Measurements from ENCODE around the gene ASB10. TPM values are rescaled to one million over a fixed set of nuclear protein-coding genes. Genes with fewer than 3 reads are reported as not detected.
A peak's percentile ranks its signal among the peaks of the same experiment; 100 is the strongest.

The ASB10 gene
- total and polyA plus RNA-seq, 2 of the 13 experiments (the other 11 are each of a cell fraction or from before 2014, with no cell fraction given), result not detected

DNA sequence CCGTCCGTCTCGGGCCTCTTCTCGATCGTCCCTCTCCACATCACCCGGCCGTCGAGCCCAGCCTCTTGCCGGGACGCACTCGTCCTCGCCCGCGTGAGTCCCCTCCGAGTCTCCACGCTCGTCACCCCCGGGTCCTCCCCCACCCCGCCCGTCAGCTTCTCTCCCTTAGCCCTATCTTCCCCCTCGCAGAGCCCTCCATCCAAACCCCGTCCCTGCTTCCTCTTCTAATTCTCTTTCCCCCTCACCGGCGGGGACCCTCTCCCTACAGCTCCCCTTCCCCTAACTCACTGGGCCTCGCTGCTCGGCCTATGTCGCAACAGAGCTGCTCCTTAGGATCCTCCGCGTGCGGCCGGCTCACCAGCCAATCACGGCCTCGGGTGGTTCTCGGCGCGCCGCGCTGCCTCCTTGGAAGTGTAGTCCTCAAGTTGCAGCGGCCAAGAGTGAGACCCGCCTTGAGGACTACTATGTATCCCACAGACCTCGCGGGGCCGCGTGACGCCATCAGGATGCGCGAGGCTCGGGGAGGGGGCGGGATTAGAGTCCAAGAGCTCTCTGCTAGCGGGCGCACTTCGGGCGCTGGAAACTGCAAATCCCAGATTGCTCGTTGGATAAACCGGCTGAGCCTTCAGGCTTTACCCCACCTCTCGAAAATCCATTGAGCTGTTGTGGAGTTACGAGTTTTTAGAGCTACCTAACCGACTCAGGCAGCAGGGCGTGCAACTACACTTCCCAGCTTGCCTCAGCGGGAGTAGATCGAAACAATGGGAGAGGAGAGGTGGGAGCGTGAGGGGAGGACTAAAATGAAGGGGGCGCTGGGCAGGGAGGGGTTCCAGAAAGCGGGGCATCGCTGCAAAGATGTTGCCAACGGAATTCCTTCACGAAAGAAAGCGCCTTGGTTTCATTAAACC is 40.1 kb upstream of the ASB10 start, which contains the start of gene ABCF2 (continued):
- TF ChIP-seq, protein P1, sequence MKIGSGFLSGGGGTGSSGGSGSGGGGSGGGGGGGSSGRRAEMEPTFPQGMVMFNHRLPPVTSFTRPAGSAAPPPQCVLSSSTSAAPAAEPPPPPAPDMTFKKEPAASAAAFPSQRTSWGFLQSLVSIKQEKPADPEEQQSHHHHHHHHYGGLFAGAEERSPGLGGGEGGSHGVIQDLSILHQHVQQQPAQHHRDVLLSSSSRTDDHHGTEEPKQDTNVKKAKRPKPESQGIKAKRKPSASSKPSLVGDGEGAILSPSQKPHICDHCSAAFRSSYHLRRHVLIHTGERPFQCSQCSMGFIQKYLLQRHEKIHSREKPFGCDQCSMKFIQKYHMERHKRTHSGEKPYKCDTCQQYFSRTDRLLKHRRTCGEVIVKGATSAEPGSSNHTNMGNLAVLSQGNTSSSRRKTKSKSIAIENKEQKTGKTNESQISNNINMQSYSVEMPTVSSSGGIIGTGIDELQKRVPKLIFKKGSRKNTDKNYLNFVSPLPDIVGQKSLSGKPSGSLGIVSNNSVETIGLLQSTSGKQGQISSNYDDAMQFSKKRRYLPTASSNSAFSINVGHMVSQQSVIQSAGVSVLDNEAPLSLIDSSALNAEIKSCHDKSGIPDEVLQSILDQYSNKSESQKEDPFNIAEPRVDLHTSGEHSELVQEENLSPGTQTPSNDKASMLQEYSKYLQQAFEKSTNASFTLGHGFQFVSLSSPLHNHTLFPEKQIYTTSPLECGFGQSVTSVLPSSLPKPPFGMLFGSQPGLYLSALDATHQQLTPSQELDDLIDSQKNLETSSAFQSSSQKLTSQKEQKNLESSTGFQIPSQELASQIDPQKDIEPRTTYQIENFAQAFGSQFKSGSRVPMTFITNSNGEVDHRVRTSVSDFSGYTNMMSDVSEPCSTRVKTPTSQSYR (CRISPR knock-in tag; IDR thresholded peaks at IDR 0.05; ENCODE audit: borderline replicate concordance), result peak; percentile 16; the same call in 1 of the 2 replicates
- no peak for TF ChIP-seq ZNF546 (CRISPR knock-in tag; conservative IDR thresholded peaks at IDR 0.05)
- no peak; the same call in 1 of the 2 replicates for TF ChIP-seq ZNF446 (CRISPR knock-in tag; IDR thresholded peaks at IDR 0.05)
- TF ChIP-seq POLR2AphosphoS5 (IDR thresholded peaks at IDR 0.05; ENCODE audit: low read depth, low read length), result peak; percentile 88
- no peak for TF ChIP-seq ZNF510 (CRISPR knock-in tag; IDR thresholded peaks at IDR 0.05; ENCODE audit: low read depth)
- TF ChIP-seq ZNF782 (CRISPR knock-in tag; IDR thresholded peaks at IDR 0.05; ENCODE audit: borderline replicate concordance), result no peak
- TF ChIP-seq, protein P2, sequence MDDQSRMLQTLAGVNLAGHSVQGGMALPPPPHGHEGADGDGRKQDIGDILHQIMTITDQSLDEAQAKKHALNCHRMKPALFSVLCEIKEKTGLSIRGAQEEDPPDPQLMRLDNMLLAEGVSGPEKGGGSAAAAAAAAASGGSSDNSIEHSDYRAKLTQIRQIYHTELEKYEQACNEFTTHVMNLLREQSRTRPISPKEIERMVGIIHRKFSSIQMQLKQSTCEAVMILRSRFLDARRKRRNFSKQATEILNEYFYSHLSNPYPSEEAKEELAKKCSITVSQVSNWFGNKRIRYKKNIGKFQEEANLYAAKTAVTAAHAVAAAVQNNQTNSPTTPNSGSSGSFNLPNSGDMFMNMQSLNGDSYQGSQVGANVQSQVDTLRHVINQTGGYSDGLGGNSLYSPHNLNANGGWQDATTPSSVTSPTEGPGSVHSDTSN (CRISPR knock-in tag; IDR thresholded peaks at IDR 0.05; ENCODE audit: borderline replicate concordance), result no peak
- TF ChIP-seq, protein P3, sequence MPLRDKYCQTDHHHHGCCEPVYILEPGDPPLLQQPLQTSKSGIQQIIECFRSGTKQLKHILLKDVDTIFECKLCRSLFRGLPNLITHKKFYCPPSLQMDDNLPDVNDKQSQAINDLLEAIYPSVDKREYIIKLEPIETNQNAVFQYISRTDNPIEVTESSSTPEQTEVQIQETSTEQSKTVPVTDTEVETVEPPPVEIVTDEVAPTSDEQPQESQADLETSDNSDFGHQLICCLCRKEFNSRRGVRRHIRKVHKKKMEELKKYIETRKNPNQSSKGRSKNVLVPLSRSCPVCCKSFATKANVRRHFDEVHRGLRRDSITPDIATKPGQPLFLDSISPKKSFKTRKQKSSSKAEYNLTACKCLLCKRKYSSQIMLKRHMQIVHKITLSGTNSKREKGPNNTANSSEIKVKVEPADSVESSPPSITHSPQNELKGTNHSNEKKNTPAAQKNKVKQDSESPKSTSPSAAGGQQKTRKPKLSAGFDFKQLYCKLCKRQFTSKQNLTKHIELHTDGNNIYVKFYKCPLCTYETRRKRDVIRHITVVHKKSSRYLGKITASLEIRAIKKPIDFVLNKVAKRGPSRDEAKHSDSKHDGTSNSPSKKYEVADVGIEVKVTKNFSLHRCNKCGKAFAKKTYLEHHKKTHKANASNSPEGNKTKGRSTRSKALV (CRISPR knock-in tag; IDR thresholded peaks at IDR 0.05), result no peak
- no peak for TF ChIP-seq CAMTA2 (CRISPR knock-in tag; IDR thresholded peaks at IDR 0.05; ENCODE audit: borderline replicate concordance)
- 0 out of 2 replicates have a peak, but pooled peaks have one; percentile 41 for TF ChIP-seq HES4 (CRISPR knock-in tag; IDR thresholded peaks at IDR 0.05; ENCODE audit: borderline replicate concordance)
- peak; percentile 79 for TF ChIP-seq ZNF781 (CRISPR knock-in tag; IDR thresholded peaks at IDR 0.05; ENCODE audit: borderline replicate concordance, not compliant biosample characterization)
- TF ChIP-seq ZNF282 (IDR thresholded peaks at IDR 0.05; ENCODE audit: partially characterized antibody), result no peak
- TF ChIP-seq NR2F6 (IDR thresholded peaks at IDR 0.05), result no peak
- TF ChIP-seq NR2F6 (CRISPR knock-in tag; IDR thresholded peaks at IDR 0.05), result no peak
- TF ChIP-seq RBAK (CRISPR knock-in tag; IDR thresholded peaks at IDR 0.05), result peak; percentile 41; the same call in 1 of the 2 replicates
- TF ChIP-seq, protein P4, sequence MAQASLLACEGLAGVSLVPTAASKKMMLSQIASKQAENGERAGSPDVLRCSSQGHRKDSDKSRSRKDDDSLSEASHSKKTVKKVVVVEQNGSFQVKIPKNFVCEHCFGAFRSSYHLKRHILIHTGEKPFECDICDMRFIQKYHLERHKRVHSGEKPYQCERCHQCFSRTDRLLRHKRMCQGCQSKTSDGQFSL (CRISPR knock-in tag; IDR thresholded peaks at IDR 0.05), result no peak
- TF ChIP-seq, protein P5, sequence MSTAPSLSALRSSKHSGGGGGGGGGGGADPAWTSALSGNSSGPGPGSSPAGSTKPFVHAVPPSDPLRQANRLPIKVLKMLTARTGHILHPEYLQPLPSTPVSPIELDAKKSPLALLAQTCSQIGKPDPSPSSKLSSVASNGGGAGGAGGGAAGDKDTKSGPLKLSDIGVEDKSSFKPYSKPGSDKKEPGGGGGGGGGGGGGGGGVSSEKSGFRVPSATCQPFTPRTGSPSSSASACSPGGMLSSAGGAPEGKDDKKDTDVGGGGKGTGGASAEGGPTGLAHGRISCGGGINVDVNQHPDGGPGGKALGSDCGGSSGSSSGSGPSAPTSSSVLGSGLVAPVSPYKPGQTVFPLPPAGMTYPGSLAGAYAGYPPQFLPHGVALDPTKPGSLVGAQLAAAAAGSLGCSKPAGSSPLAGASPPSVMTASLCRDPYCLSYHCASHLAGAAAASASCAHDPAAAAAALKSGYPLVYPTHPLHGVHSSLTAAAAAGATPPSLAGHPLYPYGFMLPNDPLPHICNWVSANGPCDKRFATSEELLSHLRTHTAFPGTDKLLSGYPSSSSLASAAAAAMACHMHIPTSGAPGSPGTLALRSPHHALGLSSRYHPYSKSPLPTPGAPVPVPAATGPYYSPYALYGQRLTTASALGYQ (CRISPR knock-in tag; IDR thresholded peaks at IDR 0.05), result no peak; the same call in 1 of the 2 replicates
- peak; percentile 40; the same call in 1 of the 2 replicates for TF ChIP-seq ZNF274 (CRISPR knock-in tag; IDR thresholded peaks at IDR 0.05)
- TF ChIP-seq ZNF720 (CRISPR knock-in tag; IDR thresholded peaks at IDR 0.05), result no peak
- TF ChIP-seq, protein P6, sequence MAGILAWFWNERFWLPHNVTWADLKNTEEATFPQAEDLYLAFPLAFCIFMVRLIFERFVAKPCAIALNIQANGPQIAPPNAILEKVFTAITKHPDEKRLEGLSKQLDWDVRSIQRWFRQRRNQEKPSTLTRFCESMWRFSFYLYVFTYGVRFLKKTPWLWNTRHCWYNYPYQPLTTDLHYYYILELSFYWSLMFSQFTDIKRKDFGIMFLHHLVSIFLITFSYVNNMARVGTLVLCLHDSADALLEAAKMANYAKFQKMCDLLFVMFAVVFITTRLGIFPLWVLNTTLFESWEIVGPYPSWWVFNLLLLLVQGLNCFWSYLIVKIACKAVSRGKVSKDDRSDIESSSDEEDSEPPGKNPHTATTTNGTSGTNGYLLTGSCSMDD (CRISPR knock-in tag; IDR thresholded peaks at IDR 0.05), result no peak
